Lung microvascular endothelial cell (primary cell): ENCODE data around the gene CBFA2T3. TPM values are rescaled to one million over a fixed set of nuclear protein-coding genes. Genes with fewer than 3 reads are reported as not detected.

Experiments used
- DNase-seq, 2 donors: peaks; one replicate each; pipeline versions ENCODE4 v3.0.0 to v3.0.0-alpha.2; 2010; ENCODE audit warnings: low read depth in 2 of 2
- total RNA-seq: library from RNA; depleted of rRNA; stranded (reverse); fragments of >200 nt; gene quantifications from 2 replicates; pipeline ENCODE4 v1.2.1, GENCODE V29; 2014

CBFA2T3 gene
- total RNA-seq, 1 donor from 2014 or later: not detected

DNA sequence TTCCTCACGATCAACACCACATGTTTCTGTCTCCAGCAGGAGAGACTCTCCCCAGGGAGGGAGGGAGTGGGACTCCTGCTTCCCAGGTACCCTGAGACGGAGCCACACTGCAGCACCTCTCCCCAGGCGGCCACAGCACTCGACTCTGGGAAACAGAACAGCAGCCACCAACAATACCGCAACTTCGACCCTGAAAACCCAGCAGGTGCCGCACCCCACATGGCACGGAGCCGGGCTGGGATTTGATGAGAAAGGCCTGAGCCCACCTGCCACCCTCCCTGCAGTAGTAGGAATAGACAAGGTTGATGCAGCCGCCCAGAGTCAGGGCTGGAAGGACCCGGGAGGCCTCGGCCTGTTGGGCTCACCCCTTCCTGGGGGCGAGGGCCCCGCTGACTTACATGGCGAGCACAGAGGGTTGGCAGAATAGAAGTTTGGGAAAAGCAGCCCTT is 134.7 kb downstream of the CBFA2T3 start:
- DNase-seq: no peak

DNA sequence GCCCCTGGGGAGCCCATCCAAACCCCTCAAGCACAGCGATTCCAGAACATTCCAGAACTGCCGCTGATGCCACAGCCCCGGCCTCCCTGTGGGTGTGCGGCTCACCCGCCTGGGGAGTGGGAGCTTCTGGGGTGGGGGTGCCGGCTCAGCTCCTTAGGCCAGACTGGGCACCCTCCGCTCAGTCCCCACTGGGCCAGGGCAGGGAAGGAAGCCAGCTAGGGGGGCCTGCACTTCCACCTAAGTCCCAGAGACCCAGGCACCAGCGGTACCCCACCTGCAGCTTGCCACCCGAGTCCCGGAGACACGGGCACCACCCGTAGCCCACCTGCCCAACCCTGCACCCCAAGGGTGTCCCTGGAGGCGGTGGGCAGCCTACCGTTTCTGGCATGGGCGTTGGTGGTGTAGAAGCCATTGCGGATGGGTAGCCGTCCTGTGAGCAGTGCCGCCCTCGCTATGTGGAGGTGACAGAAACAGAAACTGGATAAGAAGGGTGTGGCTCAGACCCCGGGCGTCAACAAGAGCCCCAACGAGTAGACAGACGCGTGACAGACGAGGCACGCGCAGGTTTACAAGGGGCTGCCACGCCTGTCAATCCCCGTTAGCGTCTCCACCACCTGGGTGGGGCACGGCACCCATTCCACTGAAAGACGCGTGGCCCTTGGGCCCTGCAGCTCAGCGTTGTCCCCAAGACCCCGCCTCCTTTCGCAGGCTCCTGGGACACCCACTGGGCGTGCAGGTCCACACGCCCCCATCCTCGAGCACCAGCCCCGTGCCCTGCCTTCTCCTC is 135.3 kb downstream of the CBFA2T3 start:
- DNase-seq: no peak

DNA sequence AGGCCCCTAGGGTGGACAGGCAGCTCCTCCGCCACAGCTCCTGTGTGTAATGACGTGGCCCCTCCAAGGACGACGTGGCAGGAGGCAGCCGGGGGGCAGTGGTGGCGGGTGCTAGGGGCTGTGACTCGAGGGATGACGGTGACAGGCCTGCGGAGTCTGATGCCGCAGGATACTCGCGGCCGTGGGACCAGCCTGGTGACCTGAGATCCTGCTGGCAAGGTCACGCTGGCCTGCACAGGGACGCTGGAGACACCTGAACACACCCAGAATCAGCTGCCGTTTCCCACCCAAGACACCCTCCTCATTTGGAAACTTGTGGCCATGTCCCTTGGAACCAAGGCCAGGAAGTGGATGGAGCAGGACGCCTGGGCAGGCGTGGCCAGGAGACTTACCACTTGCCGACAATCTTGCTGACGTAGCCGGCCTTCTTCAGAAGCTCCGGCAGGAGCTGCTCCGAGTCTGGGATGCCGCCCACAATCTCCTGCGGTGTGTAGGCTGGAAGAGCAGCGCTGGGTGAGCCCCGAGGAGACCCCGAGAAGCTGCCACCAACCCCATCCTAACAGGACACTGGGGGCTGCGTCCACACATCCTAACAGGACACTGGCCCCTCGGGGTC is 136.3 kb downstream of the CBFA2T3 start:
- no peak for DNase-seq

DNA sequence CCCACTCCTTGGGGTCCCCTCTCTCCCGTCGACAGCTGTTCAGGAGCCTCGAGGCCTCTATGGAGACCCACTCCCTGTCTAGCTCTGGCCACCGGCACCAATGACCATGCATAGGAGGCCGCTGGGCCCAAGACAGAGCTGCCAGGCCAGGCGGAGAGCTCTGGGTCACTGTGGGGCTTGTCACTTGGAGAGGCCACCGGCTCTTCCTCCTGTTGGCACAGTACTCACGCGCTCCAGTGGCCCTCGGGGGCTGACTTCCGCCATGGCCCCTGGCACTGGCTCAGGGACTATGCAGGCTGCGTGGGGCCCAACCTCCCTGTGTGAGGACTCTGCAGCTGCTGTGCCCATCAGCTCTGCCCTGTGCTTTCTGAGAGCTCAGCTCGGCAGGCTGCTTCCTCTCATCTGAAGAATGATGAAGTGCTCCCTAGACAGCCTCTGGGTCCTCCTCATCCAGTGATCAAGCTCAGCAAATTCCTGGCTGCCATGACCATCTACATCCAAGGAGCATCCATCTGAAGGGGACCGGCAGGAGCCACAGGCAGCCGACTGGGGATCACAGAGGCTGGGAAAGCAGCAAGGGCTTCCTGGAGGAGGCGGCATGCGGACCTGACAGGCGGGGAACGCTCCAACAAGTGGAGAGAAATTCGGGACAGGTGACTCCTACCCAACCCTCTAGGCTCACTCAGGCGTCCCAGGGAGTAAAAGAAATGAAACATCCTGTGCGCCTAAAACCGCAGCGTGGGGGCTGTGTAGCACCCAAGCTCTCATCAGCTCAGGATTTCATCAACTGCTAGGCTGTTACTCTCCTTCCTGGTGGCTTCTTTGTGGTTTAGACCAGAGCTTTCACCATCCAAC is 137.0 kb downstream of the CBFA2T3 start:
- no peak for DNase-seq

DNA sequence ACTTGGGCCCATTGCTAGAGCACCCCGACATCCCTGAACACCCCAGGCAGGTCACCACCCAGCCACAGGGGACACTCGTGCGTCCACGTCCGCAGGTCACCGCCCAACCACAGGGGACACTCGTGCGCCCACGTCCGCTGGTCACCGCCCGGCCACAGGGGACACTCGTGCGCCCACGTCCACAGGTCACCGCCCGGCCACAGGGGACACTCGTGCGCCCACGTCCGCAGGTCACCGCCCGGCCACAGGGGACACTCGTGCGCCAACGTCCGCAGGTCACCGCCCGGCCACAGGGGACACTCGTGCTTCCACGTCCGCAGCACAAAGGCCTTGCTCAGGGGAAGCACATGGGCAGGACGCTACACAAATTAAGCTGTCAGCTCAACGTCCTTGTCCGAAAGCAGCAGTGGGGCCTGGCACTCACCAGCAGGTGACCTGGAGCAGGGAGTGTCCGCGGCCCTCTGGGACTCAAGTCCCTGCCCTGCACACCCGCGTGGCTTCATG is 137.9 kb downstream of the CBFA2T3 start:
- no peak for DNase-seq

DNA sequence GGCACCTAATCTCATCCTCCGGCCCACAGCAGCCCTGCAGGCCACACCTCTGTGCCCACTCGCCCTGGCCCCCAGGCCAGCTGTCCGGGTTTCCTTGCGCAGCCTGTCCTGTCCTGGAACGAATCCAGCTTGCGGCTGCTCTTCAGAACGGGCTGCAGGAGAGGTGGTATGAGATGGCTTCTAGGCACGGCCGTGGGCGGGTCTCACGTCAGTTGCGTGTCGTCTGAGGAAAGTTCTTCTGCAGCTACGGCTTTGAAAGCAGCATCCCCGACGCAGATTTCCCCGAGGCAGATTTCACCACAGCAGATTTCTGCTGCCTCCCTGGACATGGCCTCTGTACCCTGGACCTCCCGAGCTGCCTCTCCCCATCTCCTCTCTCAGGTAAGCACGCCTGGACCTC is 138.4 kb downstream of the CBFA2T3 start:
- no peak for DNase-seq

DNA sequence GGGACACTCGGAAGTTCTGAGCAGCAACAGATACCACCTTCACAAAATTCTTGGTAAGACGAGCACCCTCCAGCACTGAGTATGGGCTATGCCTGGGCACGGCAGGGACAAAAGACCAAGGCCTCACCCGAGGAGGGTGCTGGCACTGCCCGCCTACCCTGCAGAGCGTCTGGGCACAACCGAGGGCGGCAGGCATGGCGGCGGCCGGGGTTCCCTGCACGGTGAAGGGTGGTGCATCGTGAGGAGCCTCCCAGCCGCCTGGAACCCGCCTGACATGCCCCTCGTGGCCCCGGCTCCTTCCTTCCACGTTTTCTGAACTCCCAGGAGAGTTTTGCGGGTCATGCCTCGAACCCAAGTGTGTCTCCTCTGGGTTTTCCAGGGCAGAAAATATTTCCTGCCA is 139.2 kb downstream of the CBFA2T3 start:
- no peak for DNase-seq

DNA sequence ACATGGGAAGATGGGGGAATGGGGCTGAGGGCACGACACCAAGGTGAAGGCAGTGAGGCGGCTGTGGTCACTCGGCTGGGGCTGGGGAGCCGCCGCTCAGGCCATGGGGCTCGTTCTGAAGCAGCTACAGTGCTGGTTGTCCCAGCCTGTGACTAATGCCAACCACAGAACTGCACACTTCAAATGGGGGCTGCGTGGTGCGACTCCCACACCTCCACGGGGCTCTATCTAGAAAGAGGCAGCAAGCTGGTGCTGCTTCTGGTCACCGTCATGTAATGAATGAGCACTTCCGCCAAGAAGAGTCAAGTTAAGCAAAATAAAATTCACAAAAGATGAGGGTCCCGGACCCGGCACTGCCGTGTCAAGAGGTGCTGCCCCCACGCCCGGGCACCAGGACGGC is 140.2 kb downstream of the CBFA2T3 start:
- DNase-seq: no peak

DNA sequence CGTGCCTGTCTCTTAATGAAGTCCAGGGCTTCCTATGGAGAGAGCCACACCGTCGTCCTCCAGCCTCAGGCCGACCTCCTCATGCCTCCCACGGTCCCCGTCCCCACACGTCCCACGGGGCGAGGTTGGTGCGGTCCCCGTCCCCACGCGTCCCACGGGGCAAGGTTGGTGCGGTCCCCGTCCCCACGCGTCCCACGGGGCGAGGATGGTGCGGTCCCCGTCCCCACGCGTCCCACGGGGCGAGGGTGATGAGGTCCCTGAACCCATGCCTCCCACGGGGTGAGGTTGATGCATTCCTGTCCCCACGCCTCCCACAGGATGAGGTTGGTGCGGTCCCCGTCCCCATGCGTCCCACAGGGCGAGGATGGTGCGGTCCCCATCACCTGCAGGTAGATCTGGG is 141.2 kb downstream of the CBFA2T3 start:
- DNase-seq: no peak

DNA sequence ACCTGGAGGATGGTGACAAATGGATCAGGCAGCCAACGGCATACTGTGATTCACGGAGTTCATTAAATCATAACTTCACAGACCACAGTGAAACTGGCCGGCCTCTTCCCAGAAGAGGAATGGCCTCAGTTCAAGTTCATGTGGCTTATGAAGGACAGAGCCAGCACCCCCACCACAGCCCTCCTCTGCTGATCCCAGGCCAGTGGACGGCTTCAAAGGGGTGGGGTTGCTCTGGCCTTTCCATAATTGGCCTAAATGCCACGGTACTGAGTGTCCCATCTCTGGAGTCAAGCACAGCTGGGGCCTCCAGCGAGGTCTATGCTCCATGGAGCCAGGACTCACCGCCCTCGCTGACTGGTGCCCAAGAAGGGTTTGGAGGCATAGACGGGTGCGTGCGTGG is 141.6 kb downstream of the CBFA2T3 start:
- no peak for DNase-seq

DNA sequence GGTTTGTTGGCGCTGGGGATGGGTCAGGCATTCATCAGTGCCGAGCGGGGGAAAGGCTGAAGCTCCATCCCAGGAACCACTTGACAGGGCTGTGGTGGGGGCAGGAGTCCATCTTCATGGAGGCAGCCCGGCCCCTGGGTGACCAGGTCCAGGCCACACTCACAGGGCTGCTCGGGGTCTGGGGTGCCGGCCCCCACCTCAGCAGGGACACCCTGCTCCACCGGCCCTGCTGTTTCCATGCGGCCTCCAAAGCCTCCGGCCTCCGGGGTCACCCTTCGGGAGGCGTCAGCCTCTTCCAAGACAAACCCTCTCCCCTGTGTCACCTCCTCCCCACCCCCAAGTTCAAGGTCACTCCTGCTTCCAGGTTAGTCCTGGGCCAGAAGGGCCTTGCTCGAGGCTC is 142.3 kb downstream of the CBFA2T3 start:
- DNase-seq: no peak

DNA sequence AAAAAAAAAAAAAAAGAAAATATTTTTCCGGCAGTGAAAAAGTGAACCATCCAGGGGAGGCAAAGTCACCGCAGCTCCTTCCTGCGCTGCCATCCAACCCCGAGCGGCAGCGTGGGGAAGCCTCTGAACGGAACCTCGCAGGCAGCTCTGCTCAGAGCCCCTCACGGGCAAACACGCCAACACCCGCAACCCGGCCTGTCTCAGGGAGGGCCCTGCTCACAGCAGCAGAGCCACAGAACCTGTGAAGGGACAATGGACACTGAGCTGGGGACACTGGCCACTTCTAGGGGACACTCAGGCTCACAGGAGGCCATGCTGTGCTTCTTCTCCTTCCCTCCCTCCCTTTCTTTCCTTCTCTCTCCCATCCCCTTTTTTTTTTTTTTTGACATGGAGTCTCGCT is 143.9 kb downstream of the CBFA2T3 start:
- DNase-seq: no peak

DNA sequence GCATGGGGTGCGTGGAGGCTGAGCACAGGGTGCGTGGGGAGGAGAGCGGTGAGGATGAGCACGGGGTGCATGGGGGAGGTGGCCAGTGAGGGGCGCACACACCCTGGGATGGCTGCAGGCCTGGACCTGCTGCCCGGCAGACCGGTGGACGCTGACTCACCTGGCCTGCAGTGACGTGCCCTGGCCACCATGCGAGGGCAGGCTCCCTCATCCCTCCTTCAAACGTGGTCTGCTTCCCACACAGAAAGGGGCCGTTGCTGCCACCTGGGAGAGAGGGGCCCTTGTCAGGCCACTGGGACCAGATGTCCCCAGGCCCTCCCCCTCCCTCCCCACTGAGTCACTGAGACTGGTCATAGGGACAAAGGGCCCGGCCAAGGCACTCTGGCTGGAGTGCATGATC is 145.2 kb downstream of the CBFA2T3 start:
- no peak for DNase-seq

DNA sequence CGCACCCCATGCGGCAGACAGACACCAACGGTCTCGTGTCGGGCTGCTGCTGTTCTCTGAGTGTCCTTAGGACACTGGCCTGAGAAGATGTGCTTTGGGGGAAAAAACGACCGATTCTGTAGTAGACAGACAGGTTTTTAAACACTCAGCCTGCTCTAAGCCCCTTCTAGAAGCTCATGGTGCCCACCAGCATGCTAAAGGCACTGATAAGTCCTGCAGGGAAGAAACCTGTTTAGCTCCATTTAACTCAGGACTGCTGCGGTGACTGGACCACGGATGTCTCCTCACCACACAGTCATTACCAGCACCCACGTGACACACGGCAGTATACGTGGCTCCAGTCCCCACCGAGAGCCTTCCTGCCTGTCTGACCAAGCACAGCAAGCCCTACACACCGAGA is 146.2 kb downstream of the CBFA2T3 start:
- DNase-seq: no peak

DNA sequence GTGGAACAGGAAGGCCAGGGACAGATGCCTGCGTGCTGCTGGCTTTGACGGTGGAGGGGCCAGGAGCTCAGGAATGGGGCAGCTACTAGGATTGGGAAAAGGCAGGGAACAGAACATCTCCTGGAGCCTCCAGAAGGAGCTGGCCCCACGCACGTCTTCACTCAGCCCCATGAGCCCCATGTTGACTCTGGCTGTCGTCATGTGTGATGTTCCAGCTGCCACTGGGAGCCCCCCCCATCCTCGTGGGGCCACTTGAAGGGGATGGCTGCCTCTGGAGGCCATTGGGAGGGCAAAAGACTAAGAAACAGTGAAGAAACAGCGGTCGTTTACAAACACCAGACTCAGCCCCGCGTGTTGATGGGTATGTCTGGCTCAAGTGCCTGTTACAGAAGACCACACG is 146.7 kb downstream of the CBFA2T3 start:
- DNase-seq: no peak

DNA sequence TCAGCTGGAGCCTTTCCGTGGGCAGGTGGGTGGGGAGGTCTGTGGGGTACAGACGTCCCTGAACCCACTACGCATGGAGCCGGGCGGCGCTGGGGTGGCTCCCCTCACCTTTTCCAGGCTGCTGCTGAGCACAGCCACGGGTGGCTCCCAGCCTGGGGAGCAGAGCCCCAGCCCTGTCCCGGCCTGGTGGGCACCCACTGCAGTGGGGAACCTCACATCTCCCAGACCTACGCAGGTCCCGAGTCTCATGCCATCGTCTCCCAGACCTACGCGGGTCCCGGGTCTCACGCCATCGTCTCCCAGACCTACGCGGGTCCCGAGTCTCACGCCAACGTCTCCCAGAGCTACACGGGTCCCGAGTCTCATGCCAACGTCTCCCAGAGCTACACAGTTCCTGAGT is 148.3 kb downstream of the CBFA2T3 start:
- DNase-seq: no peak

DNA sequence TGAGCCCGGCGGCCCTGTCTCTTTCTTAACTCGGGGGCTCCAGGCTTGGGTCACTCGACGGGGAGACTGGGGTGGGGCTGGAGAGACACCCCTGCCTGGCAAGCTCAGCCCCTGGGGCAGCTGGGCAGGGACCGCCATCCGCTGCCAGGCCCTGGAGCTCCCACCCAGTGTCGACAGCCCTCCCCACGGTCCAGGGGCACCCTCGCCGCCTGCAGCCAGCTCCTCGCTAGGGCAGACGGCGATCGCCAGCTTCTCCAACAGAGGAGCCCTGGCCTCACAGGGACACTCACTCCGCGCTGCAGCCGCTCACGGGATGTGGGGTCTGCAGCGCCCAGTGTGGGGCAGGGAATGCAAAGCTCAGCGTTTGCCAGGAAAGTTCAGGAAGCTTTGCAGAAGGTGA is 149.3 kb downstream of the CBFA2T3 start:
- DNase-seq: no peak

DNA sequence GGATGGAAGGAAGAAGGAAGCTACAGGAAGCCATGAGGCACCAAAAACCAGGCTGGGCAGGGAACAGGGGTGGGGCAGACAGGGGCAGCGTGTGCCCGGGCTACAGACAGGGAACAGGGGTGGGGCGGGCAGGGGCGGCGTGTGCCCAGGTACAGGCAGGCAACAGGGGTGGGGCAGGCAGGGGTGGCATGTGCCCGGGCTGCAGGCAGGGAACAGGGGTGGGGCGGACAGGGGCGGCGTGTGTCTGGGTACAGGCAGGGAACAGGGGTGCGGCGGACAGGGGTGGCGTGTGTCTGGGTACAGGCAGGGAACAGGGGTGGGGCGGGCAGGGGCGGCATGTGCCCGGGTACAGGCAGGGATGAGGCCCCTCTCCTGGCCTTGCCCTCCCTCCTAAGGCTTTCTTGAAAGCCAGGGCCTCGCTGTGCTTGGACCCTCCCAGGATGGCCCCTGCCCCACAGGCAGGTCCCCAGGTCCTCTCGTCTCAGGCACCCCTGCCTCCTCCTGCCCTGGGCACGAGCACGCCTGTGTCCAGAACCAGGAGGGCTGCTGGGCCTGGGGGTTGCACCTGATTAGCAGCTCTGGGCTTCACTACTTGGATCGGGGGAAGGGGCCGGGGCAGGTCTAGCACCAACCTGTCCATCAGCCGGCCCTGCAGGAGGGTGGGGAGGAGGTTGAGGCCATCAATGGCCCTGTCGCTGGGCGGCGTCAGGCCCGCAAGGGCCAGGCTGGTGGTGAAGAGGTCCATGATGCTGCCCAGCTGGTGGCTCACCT is 150.8 kb downstream of the CBFA2T3 start:
- DNase-seq: no peak

DNA sequence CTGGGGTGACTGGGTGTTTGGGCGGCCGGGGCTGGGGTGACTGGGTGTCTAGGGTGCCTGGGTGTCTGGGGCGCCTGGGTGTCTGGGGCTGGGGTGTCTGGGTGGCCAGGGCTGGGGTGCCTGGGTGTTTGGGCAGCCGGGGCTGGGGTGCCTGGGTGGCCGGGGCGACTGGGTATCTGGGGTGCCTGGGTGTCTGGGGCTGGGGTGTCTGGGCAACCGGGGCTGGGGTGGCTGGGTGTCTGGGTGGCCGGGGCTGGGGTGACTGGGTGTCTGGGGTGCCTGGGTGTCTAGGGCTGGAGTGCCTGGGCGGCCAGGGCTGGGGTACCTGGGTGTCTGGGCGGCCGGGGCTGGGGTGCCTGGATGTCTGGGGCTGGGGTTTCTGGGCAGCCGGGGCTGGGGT is 151.9 kb downstream of the CBFA2T3 start:
- no peak for DNase-seq
